Tibial nerve (tissue), 4 donors: ENCODE results near the gene DIABLO. TPM values are rescaled to one million over a fixed set of nuclear protein-coding genes. Genes with fewer than 3 reads are reported as not detected.

Experiments
- DNase-seq, 2 donors: peaks; one replicate each; pipeline ENCODE4 v3.0.0-alpha.2; 2019; ENCODE audit warnings: low spot score in 2 of 2
- H3K27ac ChIP-seq, 4 donors: fragments of 200-600 bp; sonication (generic) in 3 of 4; one replicate each; pipeline ENCODE4 v1.5.1; 2017 to 2019; ENCODE audit warnings: mild to moderate bottlenecking in 1 of 4
- H3K27me3 ChIP-seq, 2 donors: fragments of 200-600 bp; sonication (generic) in 1 of 2; one replicate each; pipeline versions ENCODE4 v1.5.1 to v1.6.0; 2017 to 2019
- H3K36me3 ChIP-seq, 3 donors: fragments of 200-600 bp; sonication (generic); one replicate each; pipeline ENCODE4 v1.5.1; 2018 to 2019
- H3K4me1 ChIP-seq, 4 donors: fragments of 200-600 bp; sonication (generic) in 3 of 4; one replicate each; pipeline ENCODE4 v1.5.1; 2017 to 2019
- H3K4me3 ChIP-seq, 4 donors: fragments of 200-600 bp; sonication (generic) in 3 of 4; one replicate each; pipeline ENCODE4 v1.5.1; 2017 to 2019; ENCODE audit warnings: mild to moderate bottlenecking in 1 of 4, moderate library complexity in 1 of 4
- H3K9me3 ChIP-seq, 4 donors: fragments of 200-600 bp; sonication (generic) in 3 of 4; one replicate each; pipeline ENCODE4 v1.5.1; 2017 to 2019
- CTCF ChIP-seq, 5 experiments: fragments of 200-600 bp in 3 of 5; fragments of 450-650 bp in 2 of 5; sonication (generic) in 3 of 5; IDR thresholded peaks; one replicate each; pipeline ENCODE4 v1.5.1; 2016 to 2019; ENCODE audit warnings: antibody characterized with exemption in 5 of 5, mild to moderate bottlenecking in 3 of 5, moderate library complexity in 2 of 5
- EP300 ChIP-seq, 2 donors: sonication (generic); formaldehyde crosslinking; IDR thresholded peaks; one replicate each; pipeline ENCODE4 v1.6.1; 2017; ENCODE audit warnings: antibody characterized with exemption in 2 of 2, mild to moderate bottlenecking in 1 of 2
- POLR2A ChIP-seq, 2 donors: fragments of 450-650 bp; IDR thresholded peaks; one replicate each; pipeline ENCODE4 v1.6.1; 2017; ENCODE audit warnings: antibody characterized with exemption in 2 of 2, mild to moderate bottlenecking in 2 of 2, moderate library complexity in 2 of 2
- WGBS, 2 donors: methylation state at CpG; one replicate each; pipeline ENCODE4 v1.1.5; 2018; 5-methylcytosine and 5-hydroxymethylcytosine counted together
- total RNA-seq, 4 donors: library from RNA; depleted of rRNA; stranded (reverse); fragments of >200 nt; gene quantifications; one replicate each; pipeline ENCODE4 v1.1.0, GENCODE V29; 2016

The DIABLO gene
- total RNA-seq, 4 donors from 2014 or later: 40.8 to 52.5 (median 42.5) TPM

- Histone ChIP-seq H3K4me1 (peaks cover 0 to under 1% (median 0%) of the 10 kb centered on the region in 4 donors), H3K27me3 (peaks cover 7 to 49% of the 10 kb centered on the region in 2 donors), H3K27ac (no peak overlapping the region), H3K36me3 (no peaks in the 10 kb centered on the region), H3K9me3 (peaks cover 0 to 14% (median 1%) of the 10 kb centered on the region in 4 donors), H3K4me3 (no peak overlapping the region)
- 67 to 72% methylated on average over 1 of the region's 1 CpG for WGBS, 2 donors
- TF ChIP-seq POLR2A (IDR thresholded peaks at IDR 0.05) (no peak), EP300 (IDR thresholded peaks at IDR 0.05) (no peak), CTCF (IDR thresholded peaks at IDR 0.05) (no peak)
- DNase-seq: no peak
Measured at GRCh38 chr12:122197612-122197966, 28.3 kb downstream of the DIABLO start.

GRCh38 chr12:122195405-122195804, 30.4 kb downstream of the DIABLO start:
- peaks cover 0 to 14% (median 1%) of the 10 kb centered on the region in 4 donors for H3K9me3 ChIP-seq
- no peak overlapping the region for H3K27ac ChIP-seq
- H3K36me3 ChIP-seq: no peaks in the 10 kb centered on the region
- H3K27me3 ChIP-seq: peaks cover 0 to 28% of the 10 kb centered on the region in 2 donors
- no peaks in the 10 kb centered on the region for H3K4me1 ChIP-seq
- TF ChIP-seq POLR2A (IDR thresholded peaks at IDR 0.05) (no peak), EP300 (IDR thresholded peaks at IDR 0.05) (no peak), CTCF (IDR thresholded peaks at IDR 0.05) (no peak)
- no peak overlapping the region for H3K4me3 ChIP-seq
- no peak for DNase-seq
- 80 to 94% methylated on average over 4 of the region's 4 CpGs for WGBS, 2 donors

GRCh38 chr12:122194804-122195203, 31.0 kb downstream of the DIABLO start:
- Histone ChIP-seq H3K9me3 (peaks cover 0 to 14% (median 1%) of the 10 kb centered on the region in 4 donors), H3K27ac (no peak overlapping the region), H3K27me3 (peaks cover 0 to 27% of the 10 kb centered on the region in 2 donors), H3K4me3 (no peak overlapping the region), H3K36me3 (no peaks in the 10 kb centered on the region), H3K4me1 (no peaks in the 10 kb centered on the region)
- DNase-seq: no peak
- TF ChIP-seq POLR2A (IDR thresholded peaks at IDR 0.05) (no peak), EP300 (IDR thresholded peaks at IDR 0.05) (no peak), CTCF (IDR thresholded peaks at IDR 0.05) (no peak)
- 79 to 90% methylated on average over 1 of the region's 1 CpG for WGBS, 2 donors

- no peak overlapping the region for H3K4me3 ChIP-seq
- H3K4me1 ChIP-seq: no peaks in the 10 kb centered on the region
- no peak for TF ChIP-seq POLR2A (IDR thresholded peaks at IDR 0.05)
- TF ChIP-seq CTCF (IDR thresholded peaks at IDR 0.05): no peak
- TF ChIP-seq EP300 (IDR thresholded peaks at IDR 0.05): no peak
- no peaks in the 10 kb centered on the region for H3K36me3 ChIP-seq
- DNase-seq: no peak
- no peak overlapping the region for H3K27ac ChIP-seq
- peaks cover 0 to 20% of the 10 kb centered on the region in 2 donors for H3K27me3 ChIP-seq
- peaks cover 0 to 14% (median 1%) of the 10 kb centered on the region in 4 donors for H3K9me3 ChIP-seq
- WGBS, 2 donors: 78 to 85% methylated on average over 11 of the region's 11 CpGs
Measured at GRCh38 chr12:122192441-122192840, 33.4 kb downstream of the DIABLO start.

- no peaks in the 10 kb centered on the region for H3K36me3 ChIP-seq
- whole genome bisulfite sequencing, 2 donors: 67 to 69% methylated on average over 18 of the region's 18 CpGs
- peaks cover 0 to 13% of the 10 kb centered on the region in 2 donors for H3K27me3 ChIP-seq
- H3K9me3 ChIP-seq: peaks cover 0 to 14% (median 1%) of the 10 kb centered on the region in 4 donors
- H3K4me1 ChIP-seq: no peaks in the 10 kb centered on the region
- no peak for DNase-seq
- no peak overlapping the region for H3K27ac ChIP-seq
- TF ChIP-seq CTCF (IDR thresholded peaks at IDR 0.05) (peak in 3 of 5 experiments; percentile 18 to 65 (median 24)), POLR2A (IDR thresholded peaks at IDR 0.05) (no peak), EP300 (IDR thresholded peaks at IDR 0.05) (no peak)
- H3K4me3 ChIP-seq: no peak overlapping the region
Measured at GRCh38 chr12:122190842-122191668, 34.8 kb downstream of the DIABLO start.
